Kidney (tissue), 14 donors: Measurements from ENCODE around the gene NECAP2. TPM values are rescaled to one million over a fixed set of nuclear protein-coding genes. Genes with fewer than 3 reads are reported as not detected.

ENCODE experiments used
- DNase-seq, 5 donors: peaks; one replicate each; pipeline ENCODE4 v3.0.0-alpha.2; 2013 to 2020
- FAIRE-seq: peaks from 2 replicates; lab custom pipeline; 2012; peaks lifted over from hg19 to GRCh38; lab: Jason Lieb, UNC
- H3K27ac ChIP-seq, 2 donors: one replicate each; pipeline ENCODE4 v1.7.0; 2013; ENCODE audit warnings: low read depth in 2 of 2, low read length in 2 of 2, inconsistent platforms in 1 of 2
- H3K27me3 ChIP-seq: one replicate; pipeline ENCODE4 v1.7.1; 2013; ENCODE audit warnings: low read length, inconsistent platforms; ENCODE audit not compliant: control insufficient read depth, insufficient read depth
- H3K36me3 ChIP-seq, 3 donors: one replicate each; pipeline versions ENCODE4 v1.7.0 to v1.7.1; 2013; ENCODE audit warnings: low read length in 3 of 3, control low read depth in 1 of 3, inconsistent platforms in 1 of 3; ENCODE audit not compliant: insufficient read depth in 3 of 3, control insufficient read depth in 2 of 3
- H3K4me1 ChIP-seq, 3 donors: one replicate each; pipeline versions ENCODE4 v1.7.0 to v1.7.1; 2013; ENCODE audit warnings: low read length in 3 of 3, inconsistent platforms in 1 of 3, low read depth in 1 of 3; ENCODE audit not compliant: control insufficient read depth in 2 of 3, insufficient read depth in 2 of 3
- H3K4me3 ChIP-seq, 3 donors: one replicate each; pipeline versions ENCODE4 v1.7.0 to v1.8.1; 2013; ENCODE audit warnings: low read length in 3 of 3, control low read depth in 1 of 3, inconsistent platforms in 1 of 3
- H3K9ac ChIP-seq, 3 donors: one replicate each; pipeline versions ENCODE4 v1.7.0 to v1.7.1; 2013; ENCODE audit warnings: low read length in 3 of 3, control low read depth in 1 of 3, inconsistent platforms in 1 of 3
- H3K9me3 ChIP-seq, 3 donors: one replicate each; pipeline versions ENCODE4 v1.7.0 to v1.7.1; 2013; ENCODE audit warnings: low read length in 3 of 3, control low read depth in 1 of 3, inconsistent platforms in 1 of 3; ENCODE audit not compliant: control insufficient read depth in 2 of 3, insufficient read depth in 1 of 3
- CTCF ChIP-seq: IDR thresholded peaks from 3 replicates; pipeline ENCODE4 v1.5.1; 2012; ENCODE audit warnings: mild to moderate bottlenecking, moderate library complexity, borderline replicate concordance; ENCODE audit not compliant: insufficient read depth; ENCODE audit errors: extremely low read depth
- intact Hi-C: fragments of 100-400 bp; cut with DNase I; formaldehyde crosslinking; loops from one replicate; pipeline ENCODE4 v1.11.1; 2022
- polyA plus RNA-seq: library from polyadenylated mRNA; stranded (reverse); fragments of 350-450 nt; fragmentation: Illumina TruSeq; extraction: RNeasy Lipid Tissue Mini Kit (QIAGEN cat#74804); gene quantifications from one replicate; pipeline ENCODE4 v1.2.3, GENCODE V29; 2014; ENCODE audit warnings: low read depth, low replicate concordance; ENCODE audit not compliant: insufficient read depth
- total RNA-seq: library from RNA; stranded (reverse); fragmentation: NEBNext Ultra II Directional; extraction: Animal tissue kit (Norgen Biotek cat#: 25700); gene quantifications from one replicate; pipeline ENCODE4 v1.2.1, GENCODE V29; 2021
- donor health status: control.
- donor health status: control.
- donor health status: control.
- donor health status: control.
- donor health status: control.
- donor health status: DM: yes; HTN: yes; CAD: no.
- donor health status: Normal renal cell carcinoma (clear cell type).

NECAP2 gene
- total and polyA plus RNA-seq, 2 donors from 2014 or later = 49.9 to 57.4 TPM

- no peak for TF ChIP-seq CTCF
- intact Hi-C loops = no loop called here
- Histone ChIP-seq H3K4me1 (no peaks in the 10 kb centered on the region), H3K9me3 (no peaks in the 10 kb centered on the region), H3K27ac (no peak overlapping the region), H3K36me3 (no peaks in the 10 kb centered on the region), H3K27me3 (no peaks in the 10 kb centered on the region), H3K4me3 (no peak overlapping the region), H3K9ac (no peak overlapping the region)
- FAIRE-seq (no peak), DNase-seq (no peak)
Observed at GRCh38 chr1:16430606-16431005, 9.9 kb upstream of the NECAP2 start.

- DNase-seq (no peak), FAIRE-seq (no peak)
Observed at GRCh38 chr1:16433030-16433429, 7.5 kb upstream of the NECAP2 start.

GRCh38 chr1:16434007-16434406 lies 6.5 kb upstream of the NECAP2 start:
- no peaks in the 10 kb centered on the region for H3K4me1 ChIP-seq
- no peak overlapping the region for H3K9ac ChIP-seq
- no peak for FAIRE-seq
- no peak for TF ChIP-seq CTCF
- no peaks in the 10 kb centered on the region for H3K36me3 ChIP-seq
- no peak overlapping the region for H3K4me3 ChIP-seq
- no peak for DNase-seq
- no peak overlapping the region for H3K27ac ChIP-seq
- no peaks in the 10 kb centered on the region for H3K27me3 ChIP-seq
- no peaks in the 10 kb centered on the region for H3K9me3 ChIP-seq
- intact Hi-C loops = no loop called here

More at GRCh38 chr1:16433030-16433429, 7.5 kb upstream of the NECAP2 start:
- H3K36me3 ChIP-seq = no peaks in the 10 kb centered on the region
- H3K4me3 ChIP-seq = no peak overlapping the region
- intact Hi-C loops = no loop called here
- no peak for TF ChIP-seq CTCF
- H3K27me3 ChIP-seq = no peaks in the 10 kb centered on the region
- H3K9me3 ChIP-seq = no peaks in the 10 kb centered on the region
- H3K9ac ChIP-seq = no peak overlapping the region
- no peaks in the 10 kb centered on the region for H3K4me1 ChIP-seq
- no peak overlapping the region for H3K27ac ChIP-seq

GRCh38 chr1:16434501-16434900 lies 6.0 kb upstream of the NECAP2 start:
- no peak for FAIRE-seq
- Histone ChIP-seq H3K4me3 (no peak overlapping the region), H3K27me3 (no peaks in the 10 kb centered on the region), H3K9me3 (no peaks in the 10 kb centered on the region), H3K27ac (no peak overlapping the region), H3K36me3 (no peaks in the 10 kb centered on the region), H3K4me1 (no peaks in the 10 kb centered on the region), H3K9ac (no peak overlapping the region)
- intact Hi-C loops = no loop called here
- no peak for TF ChIP-seq CTCF
- no peak for DNase-seq
